GM23338 (cell line): Measurements from ENCODE around the gene RPS28. TPM values are rescaled to one million over a fixed set of nuclear protein-coding genes. Genes with fewer than 3 reads are reported as not detected.

Source experiments
- ATAC-seq: fragments of 200-7000 bp; cut with Tn5 transposase; 3 replicates; pipeline ENCODE4 v1.9.1; 2020
- DNase-seq: peaks from one replicate; pipeline ENCODE4 v3.0.0-alpha.2; 2015; ENCODE audit warnings: low spot score
- H2AFZ ChIP-seq: fragments of 200-600 bp; sonication (generic); 2 replicates; pipeline ENCODE4 v1.8.0; 2016; ENCODE audit warnings: antibody characterized with exemption, mild to moderate bottlenecking, moderate library complexity
- H3F3A ChIP-seq: fragments of 200-600 bp; sonication (generic); replicated peaks from 2 replicates; pipeline ENCODE4 v1.8.0; 2017; ENCODE audit warnings: antibody characterized with exemption, mixed run types, low read depth
- H3K27ac ChIP-seq: fragments of 200-600 bp; sonication (generic); 2 replicates; pipeline ENCODE4 v1.6.1; 2016; ENCODE audit warnings: low read depth
- H3K27me3 ChIP-seq: fragments of 200-600 bp; sonication (generic); 2 replicates; pipeline ENCODE4 v1.8.0; 2016; ENCODE audit warnings: mild to moderate bottlenecking, mixed run types, moderate library complexity; ENCODE audit not compliant: insufficient read depth
- H3K36me3 ChIP-seq: fragments of 200-600 bp; sonication (generic); 2 replicates; pipeline ENCODE4 v1.8.0; 2016; ENCODE audit warnings: mild to moderate bottlenecking; ENCODE audit not compliant: insufficient read depth
- H3K4me1 ChIP-seq: fragments of 200-600 bp; sonication (generic); 2 replicates; pipeline ENCODE4 v1.8.0; 2016; ENCODE audit warnings: mild to moderate bottlenecking, moderate library complexity; ENCODE audit not compliant: insufficient read depth
- H3K4me2 ChIP-seq: fragments of 200-600 bp; sonication (generic); 2 replicates; pipeline ENCODE4 v1.7.1; 2017; ENCODE audit warnings: mixed run types
- H3K4me3 ChIP-seq: fragments of 200-600 bp; sonication (generic); 2 replicates; pipeline ENCODE4 v1.6.1; 2016; ENCODE audit warnings: mixed run types
- H3K79me2 ChIP-seq: fragments of 200-600 bp; sonication (generic); replicated peaks from 2 replicates; pipeline ENCODE4 v1.8.0; 2017; ENCODE audit warnings: mild to moderate bottlenecking; ENCODE audit not compliant: insufficient read depth
- H3K9me2 ChIP-seq: fragments of 200-600 bp; sonication (generic); 2 replicates; pipeline ENCODE4 v1.8.0; 2017; ENCODE audit not compliant: insufficient read depth
- H4K20me1 ChIP-seq: fragments of 200-600 bp; sonication (generic); replicated peaks from 2 replicates; pipeline ENCODE4 v1.8.0; 2017; ENCODE audit warnings: mild to moderate bottlenecking; ENCODE audit not compliant: insufficient read depth
- H3K27ac Mint-ChIP-seq: 2 replicates; pipeline ENCODE4 v1.8.0; 2020; ENCODE audit warnings: inconsistent platforms, mild to moderate bottlenecking, moderate library complexity, mixed read lengths
- H3K27me3 Mint-ChIP-seq: 3 replicates; pipeline ENCODE4 v1.8.0; 2022; ENCODE audit warnings: low read depth, mild to moderate bottlenecking, moderate library complexity, mixed read lengths, inconsistent platforms; ENCODE audit not compliant: insufficient read depth, poor library complexity
- H3K36me3 Mint-ChIP-seq: 3 replicates; pipeline ENCODE4 v1.8.0; 2021; ENCODE audit warnings: low read depth, mild to moderate bottlenecking, inconsistent platforms, moderate library complexity, mixed read lengths
- H3K4me1 Mint-ChIP-seq: 3 replicates; pipeline ENCODE4 v1.8.0; 2020; ENCODE audit warnings: mild to moderate bottlenecking, inconsistent platforms, mixed read lengths
- H3K4me3 Mint-ChIP-seq: 3 replicates; pipeline ENCODE4 v1.8.0; 2021; ENCODE audit warnings: moderate library complexity, mild to moderate bottlenecking, inconsistent platforms, mixed read lengths
- H3K9me3 Mint-ChIP-seq: 3 replicates; pipeline ENCODE4 v1.8.0; 2020; ENCODE audit warnings: moderate library complexity, mild to moderate bottlenecking, inconsistent platforms, mixed read lengths
- CREB1 ChIP-seq: fragments of 250-450 bp; sonication (Bioruptor Pico); IDR thresholded peaks from 2 replicates; pipeline ENCODE4 v1.5.0; 2020; ENCODE audit warnings: low read depth, mild to moderate bottlenecking, moderate library complexity
- ETS1 ChIP-seq: IDR thresholded peaks from 2 replicates; pipeline ENCODE4 v1.6.1; 2016; ENCODE audit warnings: antibody characterized with exemption
- EZH2 ChIP-seq: fragments of 200-600 bp; sonication (generic); IDR thresholded peaks from one replicate; pipeline ENCODE4 v1.8.0; 2017; ENCODE audit warnings: antibody characterized with exemption, mild to moderate bottlenecking, low read depth; ENCODE audit not compliant: unreplicated experiment
- JUNB ChIP-seq: IDR thresholded peaks from one replicate; pipeline ENCODE4 v1.6.1; 2016; ENCODE audit warnings: antibody characterized with exemption; ENCODE audit not compliant: unreplicated experiment
- NANOG ChIP-seq: IDR thresholded peaks from 2 replicates; pipeline ENCODE4 v1.6.1; 2016; ENCODE audit warnings: antibody characterized with exemption, borderline replicate concordance
- STAT1 ChIP-seq: IDR thresholded peaks from one replicate; pipeline ENCODE4 v1.6.1; 2016; ENCODE audit warnings: antibody characterized with exemption; ENCODE audit not compliant: unreplicated experiment
- ZNF331 ChIP-seq: fragments of 250-450 bp; sonication (Bioruptor Pico); IDR thresholded peaks from 2 replicates; pipeline ENCODE4 v1.5.0; 2020; ENCODE audit warnings: low read depth, mild to moderate bottlenecking, moderate library complexity
- polyA plus RNA-seq: library from polyadenylated mRNA; unstranded; fragments of >200 nt; fragmentation: Nextera tagmentation; extraction: Ambion mirVana; gene quantifications from 2 replicates; pipeline ENCODE4 v1.2.1, GENCODE V29; 2016
- total RNA-seq: library from RNA; depleted of rRNA; stranded (reverse); fragments of >200 nt; shearing (Covaris generic); gene quantifications from 2 replicates; pipeline ENCODE4 v1.2.3, GENCODE V29; 2014
- TF ChIP-seq, protein P1 (sequence below): IDR thresholded peaks from one replicate; pipeline ENCODE4 v1.6.1; 2018; ENCODE audit warnings: antibody characterized with exemption; ENCODE audit not compliant: unreplicated experiment
- TF ChIP-seq, protein P2 (sequence below), 2 experiments: fragments of 200-600 bp in 1 of 2; sonication (generic) in 1 of 2; conservative IDR thresholded peaks; 2 replicates each; pipeline versions ENCODE4 v1.5.1 to v1.6.1; 2016 to 2017; ENCODE audit warnings: antibody characterized with exemption in 2 of 2, low read depth in 2 of 2, mild to moderate bottlenecking in 2 of 2, moderate library complexity in 1 of 2
- TF ChIP-seq, protein P3 (sequence below): fragments of 250-450 bp; sonication (Bioruptor Pico); IDR thresholded peaks from 2 replicates; pipeline ENCODE4 v1.5.0; 2020; ENCODE audit warnings: mild to moderate bottlenecking, moderate library complexity

Gene RPS28
- total and polyA plus RNA-seq, 2 experiments from 2014 or later, result 174 to 1,790 TPM

GRCh38 chr19:8366961-8367326 lies 45.6 kb downstream of the RPS28 start (continued):
- TF ChIP-seq CREB1 (CRISPR knock-in tag) (no peak), STAT1 (no peak), NANOG (no peak)
- TF ChIP-seq, protein P1, sequence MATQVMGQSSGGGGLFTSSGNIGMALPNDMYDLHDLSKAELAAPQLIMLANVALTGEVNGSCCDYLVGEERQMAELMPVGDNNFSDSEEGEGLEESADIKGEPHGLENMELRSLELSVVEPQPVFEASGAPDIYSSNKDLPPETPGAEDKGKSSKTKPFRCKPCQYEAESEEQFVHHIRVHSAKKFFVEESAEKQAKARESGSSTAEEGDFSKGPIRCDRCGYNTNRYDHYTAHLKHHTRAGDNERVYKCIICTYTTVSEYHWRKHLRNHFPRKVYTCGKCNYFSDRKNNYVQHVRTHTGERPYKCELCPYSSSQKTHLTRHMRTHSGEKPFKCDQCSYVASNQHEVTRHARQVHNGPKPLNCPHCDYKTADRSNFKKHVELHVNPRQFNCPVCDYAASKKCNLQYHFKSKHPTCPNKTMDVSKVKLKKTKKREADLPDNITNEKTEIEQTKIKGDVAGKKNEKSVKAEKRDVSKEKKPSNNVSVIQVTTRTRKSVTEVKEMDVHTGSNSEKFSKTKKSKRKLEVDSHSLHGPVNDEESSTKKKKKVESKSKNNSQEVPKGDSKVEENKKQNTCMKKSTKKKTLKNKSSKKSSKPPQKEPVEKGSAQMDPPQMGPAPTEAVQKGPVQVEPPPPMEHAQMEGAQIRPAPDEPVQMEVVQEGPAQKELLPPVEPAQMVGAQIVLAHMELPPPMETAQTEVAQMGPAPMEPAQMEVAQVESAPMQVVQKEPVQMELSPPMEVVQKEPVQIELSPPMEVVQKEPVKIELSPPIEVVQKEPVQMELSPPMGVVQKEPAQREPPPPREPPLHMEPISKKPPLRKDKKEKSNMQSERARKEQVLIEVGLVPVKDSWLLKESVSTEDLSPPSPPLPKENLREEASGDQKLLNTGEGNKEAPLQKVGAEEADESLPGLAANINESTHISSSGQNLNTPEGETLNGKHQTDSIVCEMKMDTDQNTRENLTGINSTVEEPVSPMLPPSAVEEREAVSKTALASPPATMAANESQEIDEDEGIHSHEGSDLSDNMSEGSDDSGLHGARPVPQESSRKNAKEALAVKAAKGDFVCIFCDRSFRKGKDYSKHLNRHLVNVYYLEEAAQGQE, result no peak
- TF ChIP-seq, protein P2, sequence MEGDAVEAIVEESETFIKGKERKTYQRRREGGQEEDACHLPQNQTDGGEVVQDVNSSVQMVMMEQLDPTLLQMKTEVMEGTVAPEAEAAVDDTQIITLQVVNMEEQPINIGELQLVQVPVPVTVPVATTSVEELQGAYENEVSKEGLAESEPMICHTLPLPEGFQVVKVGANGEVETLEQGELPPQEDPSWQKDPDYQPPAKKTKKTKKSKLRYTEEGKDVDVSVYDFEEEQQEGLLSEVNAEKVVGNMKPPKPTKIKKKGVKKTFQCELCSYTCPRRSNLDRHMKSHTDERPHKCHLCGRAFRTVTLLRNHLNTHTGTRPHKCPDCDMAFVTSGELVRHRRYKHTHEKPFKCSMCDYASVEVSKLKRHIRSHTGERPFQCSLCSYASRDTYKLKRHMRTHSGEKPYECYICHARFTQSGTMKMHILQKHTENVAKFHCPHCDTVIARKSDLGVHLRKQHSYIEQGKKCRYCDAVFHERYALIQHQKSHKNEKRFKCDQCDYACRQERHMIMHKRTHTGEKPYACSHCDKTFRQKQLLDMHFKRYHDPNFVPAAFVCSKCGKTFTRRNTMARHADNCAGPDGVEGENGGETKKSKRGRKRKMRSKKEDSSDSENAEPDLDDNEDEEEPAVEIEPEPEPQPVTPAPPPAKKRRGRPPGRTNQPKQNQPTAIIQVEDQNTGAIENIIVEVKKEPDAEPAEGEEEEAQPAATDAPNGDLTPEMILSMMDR (conservative IDR thresholded peaks at IDR 0.05; ENCODE audit: low read depth in 2 of 2), result no peak

DNA sequence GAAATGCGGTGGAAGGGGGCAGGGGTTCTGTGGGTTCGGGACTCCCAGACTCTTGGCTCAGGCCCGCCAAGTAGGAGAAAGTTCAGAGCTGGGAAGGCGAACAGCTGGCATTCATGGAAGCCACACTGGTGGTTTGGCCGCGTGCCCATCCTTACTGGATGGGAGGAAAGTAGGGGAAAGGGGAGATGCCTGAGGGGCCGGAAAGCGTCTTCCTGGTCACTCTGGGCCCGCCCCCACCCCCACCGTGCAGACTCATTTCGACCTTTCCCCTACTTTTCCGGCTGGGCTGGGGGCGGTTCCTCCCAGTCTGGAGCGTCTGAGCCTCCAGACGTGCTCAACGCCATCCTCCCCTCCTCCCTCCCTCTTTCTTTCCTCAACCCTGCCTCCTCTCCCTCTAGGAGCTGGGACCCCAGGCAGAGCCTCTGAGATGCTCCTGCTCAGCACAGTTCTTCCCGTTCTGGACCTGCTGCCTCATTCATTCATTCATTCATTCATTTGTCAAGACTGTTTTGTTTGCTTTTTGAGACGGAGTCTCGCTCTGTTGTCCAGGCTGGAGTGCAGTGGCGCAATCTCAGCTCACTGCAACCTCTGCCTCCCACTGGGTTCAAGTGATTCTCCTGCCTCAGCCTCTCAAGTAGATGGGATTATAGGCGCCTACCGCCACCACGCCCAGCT lies 46.2 kb downstream of the RPS28 start:
- H3K4me3 Mint-ChIP-seq, result peak overlapping the region; percentile 39; the same call in 1 of the 3 replicates
- no peak overlapping the region for H3K27ac Mint-ChIP-seq
- Histone ChIP-seq H3K27me3 (peaks cover 43% of the 10 kb centered on the region), H2AFZ (no peak overlapping the region; the same call in 1 of the 2 replicates), H4K20me1 (no peaks in the 10 kb centered on the region), H3F3A (peaks cover 9% of the 10 kb centered on the region; the same call in 1 of the 2 replicates), H3K36me3 (no peaks in the 10 kb centered on the region), H3K4me2 (peak overlapping the region; percentile 75), H3K27ac (no peak overlapping the region), H3K4me3 (peak overlapping the region; percentile 47), H3K4me1 (peaks cover 6% of the 10 kb centered on the region; the same call in 1 of the 2 replicates), H3K9me2 (no peaks in the 10 kb centered on the region), H3K79me2 (no peaks in the 10 kb centered on the region)
- H3K9me3 Mint-ChIP-seq, result peaks cover 2% of the 10 kb centered on the region; the same call in 1 of the 3 replicates
- ATAC-seq (peak; percentile 42), DNase-seq (peak; percentile 84)
- peaks cover 22% of the 10 kb centered on the region for H3K4me1 Mint-ChIP-seq
- no peaks in the 10 kb centered on the region for H3K36me3 Mint-ChIP-seq
- peaks cover 50% of the 10 kb centered on the region for H3K27me3 Mint-ChIP-seq
- TF ChIP-seq, protein P3, sequence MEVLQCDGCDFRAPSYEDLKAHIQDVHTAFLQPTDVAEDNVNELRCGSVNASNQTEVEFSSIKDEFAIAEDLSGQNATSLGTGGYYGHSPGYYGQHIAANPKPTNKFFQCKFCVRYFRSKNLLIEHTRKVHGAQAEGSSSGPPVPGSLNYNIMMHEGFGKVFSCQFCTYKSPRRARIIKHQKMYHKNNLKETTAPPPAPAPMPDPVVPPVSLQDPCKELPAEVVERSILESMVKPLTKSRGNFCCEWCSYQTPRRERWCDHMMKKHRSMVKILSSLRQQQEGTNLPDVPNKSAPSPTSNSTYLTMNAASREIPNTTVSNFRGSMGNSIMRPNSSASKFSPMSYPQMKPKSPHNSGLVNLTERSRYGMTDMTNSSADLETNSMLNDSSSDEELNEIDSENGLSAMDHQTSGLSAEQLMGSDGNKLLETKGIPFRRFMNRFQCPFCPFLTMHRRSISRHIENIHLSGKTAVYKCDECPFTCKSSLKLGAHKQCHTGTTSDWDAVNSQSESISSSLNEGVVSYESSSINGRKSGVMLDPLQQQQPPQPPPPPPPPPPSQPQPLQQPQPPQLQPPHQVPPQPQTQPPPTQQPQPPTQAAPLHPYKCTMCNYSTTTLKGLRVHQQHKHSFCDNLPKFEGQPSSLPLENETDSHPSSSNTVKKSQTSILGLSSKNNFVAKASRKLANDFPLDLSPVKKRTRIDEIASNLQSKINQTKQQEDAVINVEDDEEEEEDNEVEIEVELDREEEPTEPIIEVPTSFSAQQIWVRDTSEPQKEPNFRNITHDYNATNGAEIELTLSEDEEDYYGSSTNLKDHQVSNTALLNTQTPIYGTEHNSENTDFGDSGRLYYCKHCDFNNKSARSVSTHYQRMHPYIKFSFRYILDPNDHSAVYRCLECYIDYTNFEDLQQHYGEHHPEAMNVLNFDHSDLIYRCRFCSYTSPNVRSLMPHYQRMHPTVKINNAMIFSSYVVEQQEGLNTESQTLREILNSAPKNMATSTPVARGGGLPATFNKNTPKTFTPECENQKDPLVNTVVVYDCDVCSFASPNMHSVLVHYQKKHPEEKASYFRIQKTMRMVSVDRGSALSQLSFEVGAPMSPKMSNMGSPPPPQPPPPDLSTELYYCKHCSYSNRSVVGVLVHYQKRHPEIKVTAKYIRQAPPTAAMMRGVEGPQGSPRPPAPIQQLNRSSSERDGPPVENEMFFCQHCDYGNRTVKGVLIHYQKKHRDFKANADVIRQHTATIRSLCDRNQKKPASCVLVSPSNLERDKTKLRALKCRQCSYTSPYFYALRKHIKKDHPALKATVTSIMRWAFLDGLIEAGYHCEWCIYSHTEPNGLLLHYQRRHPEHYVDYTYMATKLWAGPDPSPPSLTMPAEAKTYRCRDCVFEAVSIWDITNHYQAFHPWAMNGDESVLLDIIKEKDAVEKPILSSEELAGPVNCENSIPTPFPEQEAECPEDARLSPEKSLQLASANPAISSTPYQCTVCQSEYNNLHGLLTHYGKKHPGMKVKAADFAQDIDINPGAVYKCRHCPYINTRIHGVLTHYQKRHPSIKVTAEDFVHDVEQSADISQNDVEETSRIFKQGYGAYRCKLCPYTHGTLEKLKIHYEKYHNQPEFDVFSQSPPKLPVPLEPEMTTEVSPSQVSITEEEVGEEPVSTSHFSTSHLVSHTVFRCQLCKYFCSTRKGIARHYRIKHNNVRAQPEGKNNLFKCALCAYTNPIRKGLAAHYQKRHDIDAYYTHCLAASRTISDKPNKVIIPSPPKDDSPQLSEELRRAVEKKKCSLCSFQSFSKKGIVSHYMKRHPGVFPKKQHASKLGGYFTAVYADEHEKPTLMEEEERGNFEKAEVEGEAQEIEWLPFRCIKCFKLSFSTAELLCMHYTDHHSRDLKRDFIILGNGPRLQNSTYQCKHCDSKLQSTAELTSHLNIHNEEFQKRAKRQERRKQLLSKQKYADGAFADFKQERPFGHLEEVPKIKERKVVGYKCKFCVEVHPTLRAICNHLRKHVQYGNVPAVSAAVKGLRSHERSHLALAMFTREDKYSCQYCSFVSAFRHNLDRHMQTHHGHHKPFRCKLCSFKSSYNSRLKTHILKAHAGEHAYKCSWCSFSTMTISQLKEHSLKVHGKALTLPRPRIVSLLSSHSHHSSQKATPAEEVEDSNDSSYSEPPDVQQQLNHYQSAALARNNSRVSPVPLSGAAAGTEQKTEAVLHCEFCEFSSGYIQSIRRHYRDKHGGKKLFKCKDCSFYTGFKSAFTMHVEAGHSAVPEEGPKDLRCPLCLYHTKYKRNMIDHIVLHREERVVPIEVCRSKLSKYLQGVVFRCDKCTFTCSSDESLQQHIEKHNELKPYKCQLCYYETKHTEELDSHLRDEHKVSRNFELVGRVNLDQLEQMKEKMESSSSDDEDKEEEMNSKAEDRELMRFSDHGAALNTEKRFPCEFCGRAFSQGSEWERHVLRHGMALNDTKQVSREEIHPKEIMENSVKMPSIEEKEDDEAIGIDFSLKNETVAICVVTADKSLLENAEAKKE, result no peak
- no peak for TF ChIP-seq ETS1
- no peak for TF ChIP-seq JUNB
- no peak for TF ChIP-seq NANOG
- no peak for TF ChIP-seq EZH2
- no peak for TF ChIP-seq CREB1 (CRISPR knock-in tag)
- TF ChIP-seq ZNF331, result no peak
